ENCODE results near the gene RNF224.

- TF ChIP-seq CTCF (conservative IDR thresholded peaks at IDR 0.05; ENCODE audit: low read depth, low read length) (peak; percentile 97), EZH2 (IDR thresholded peaks at IDR 0.05; ENCODE audit: borderline replicate concordance, low read depth, low read length, poor library complexity, severe bottlenecking) (no peak)
Measured at GRCh38 chr9:137227054-137227852, at the start of gene RNF224.

All from A673 (cell line).